HCT116 (cell line): ENCODE measurements around the gene ZNF146. TPM values are rescaled to one million over a fixed set of nuclear protein-coding genes. Genes with fewer than 3 reads are reported as not detected.
A peak's percentile ranks its signal among the peaks of the same experiment; 100 is the strongest.

Experiments
- ATAC-seq: fragments of 200-7000 bp; cut with Tn5 transposase; 2 replicates; pipeline ENCODE4 v1.9.1; 2020; ENCODE audit warnings: mild to moderate bottlenecking, moderate library complexity
- BruUV-seq: library from RNA; stranded (reverse); fragments of 400-500 nt; replicated peaks from 2 replicates; lab custom pipeline; 2021; lab: Mats Ljungman, UMichigan
- CTCF ChIA-PET: fragments of 300-600 bp; sonication (Branson Sonifier 250); formaldehyde crosslinking; loops from one replicate; lab custom pipeline; 2021; ENCODE audit warnings: antibody characterized with exemption; lab: Charles Lee
- POLR2A ChIA-PET: fragments of 300-600, 350-600 bp; sonication (Branson Sonifier 250); formaldehyde crosslinking; loops from one replicate; lab custom pipeline; 2021; ENCODE audit warnings: antibody characterized with exemption; lab: Charles Lee
- RAD21 ChIA-PET, 2 experiments: fragments of 300-600 bp; sonication (Branson Sonifier 250); formaldehyde crosslinking; loops; one replicate each; lab custom pipeline; 2023; ENCODE audit warnings: low total read pairs in 2 of 2; ENCODE audit not compliant: uncharacterized antibody in 2 of 2, unreplicated experiment in 2 of 2, low non-redundant PET in 1 of 2; lab: Charles Lee
- DNase-seq: peaks from one replicate; pipeline ENCODE4 v3.0.0-alpha.2; 2010; ENCODE audit warnings: low read depth, low spot score
- H2AFZ ChIP-seq: fragments of 200-600 bp; shearing (Covaris generic), sonication (generic); 2 replicates; pipeline ENCODE4 v1.6.1; 2017; ENCODE audit warnings: low read depth, mixed run types, mixed read lengths, antibody characterized with exemption, low read length; ENCODE audit not compliant: poor library complexity, severe bottlenecking
- H3K27ac ChIP-seq: 2 replicates; pipeline ENCODE4 v1.5.1; 2012; ENCODE audit warnings: low read depth, low read length
- H3K27me3 ChIP-seq: fragments of 200-600 bp; sonication (generic); 2 replicates; pipeline ENCODE4 v1.6.1; 2016; ENCODE audit warnings: mixed run types, low read length, mixed read lengths; ENCODE audit not compliant: insufficient read depth
- H3K36me3 ChIP-seq, 2 experiments: fragments of 200-500 bp in 1 of 2; fragments of 200-600 bp in 1 of 2; sonication (Bioruptor generic) in 1 of 2; sonication (generic) in 1 of 2; 2 replicates each; pipeline versions ENCODE4 v1.5.1 to v1.6.1; 2014 to 2016; ENCODE audit warnings: low read length in 2 of 2, inconsistent platforms in 1 of 2, mixed read lengths in 1 of 2, mixed run types in 1 of 2; ENCODE audit not compliant: insufficient read depth in 2 of 2, control insufficient read depth in 1 of 2
- H3K4me1 ChIP-seq, 2 experiments: fragments of 200-600 bp in 1 of 2; sonication (generic) in 1 of 2; 2 replicates each; pipeline versions ENCODE4 v1.5.1 to v1.6.1; 2012 to 2017; ENCODE audit warnings: low read length in 2 of 2, inconsistent platforms in 1 of 2, mild to moderate bottlenecking in 1 of 2, mixed read lengths in 1 of 2, mixed run types in 1 of 2, moderate library complexity in 1 of 2; ENCODE audit not compliant: insufficient read depth in 2 of 2, control insufficient read depth in 1 of 2
- H3K4me2 ChIP-seq: fragments of 200-600 bp; sonication (generic); 2 replicates; pipeline ENCODE4 v1.6.1; 2017; ENCODE audit warnings: mixed run types, low read length, mixed read lengths
- H3K4me3 ChIP-seq, 2 experiments: fragments of 200-600 bp in 1 of 2; sonication (generic) in 1 of 2; replicated peaks in 1 of 2; 2 replicates each; pipeline ENCODE4 v1.5.1; 2011 to 2016; ENCODE audit warnings: low read length in 2 of 2, control low read depth in 1 of 2, low read depth in 1 of 2, mild to moderate bottlenecking in 1 of 2, mixed read lengths in 1 of 2, mixed run types in 1 of 2
- H3K79me2 ChIP-seq: fragments of 200-600 bp; sonication (generic); 2 replicates; pipeline ENCODE4 v1.6.1; 2017; ENCODE audit warnings: mild to moderate bottlenecking, mixed run types, low read length, moderate library complexity, mixed read lengths; ENCODE audit not compliant: insufficient read depth
- H3K9ac ChIP-seq: fragments of 200-600 bp; sonication (generic); 2 replicates; pipeline ENCODE4 v1.6.1; 2016; ENCODE audit warnings: low read length, mixed read lengths
- H3K9me2 ChIP-seq: fragments of 200-600 bp; sonication (generic), shearing (Covaris generic); 2 replicates; pipeline ENCODE4 v1.6.1; 2017; ENCODE audit warnings: mixed run types, mild to moderate bottlenecking, moderate library complexity; ENCODE audit not compliant: insufficient read depth
- H3K9me3 ChIP-seq, 2 experiments: fragments of 200-500 bp in 1 of 2; fragments of 200-600 bp in 1 of 2; sonication (Bioruptor generic) in 1 of 2; sonication (generic) in 1 of 2; 2 replicates each; pipeline ENCODE4 v1.6.1; 2014 to 2017; ENCODE audit warnings: low read length in 2 of 2, mixed read lengths in 2 of 2, inconsistent platforms in 1 of 2, low read depth in 1 of 2, mild to moderate bottlenecking in 1 of 2, mixed run types in 1 of 2, moderate library complexity in 1 of 2; ENCODE audit not compliant: control insufficient read depth in 1 of 2, insufficient read depth in 1 of 2
- H4K20me1 ChIP-seq: fragments of 200-600 bp; sonication (generic), shearing (Covaris generic); 2 replicates; pipeline ENCODE4 v1.6.1; 2017; ENCODE audit warnings: mixed run types, mild to moderate bottlenecking, moderate library complexity; ENCODE audit not compliant: insufficient read depth
- CEBPB ChIP-seq: IDR thresholded peaks from 2 replicates; pipeline ENCODE4 v1.6.1; 2012; ENCODE audit warnings: low read depth
- CTCF ChIP-seq, 3 experiments: fragments of 200-600 bp in 1 of 3; sonication (generic) in 1 of 3; IDR thresholded peaks in 2 of 3; conservative IDR thresholded peaks in 1 of 3; 2 replicates each; pipeline ENCODE4 v1.5.1; 2012 to 2017; ENCODE audit warnings: low read depth in 2 of 3, low read length in 2 of 3, antibody characterized with exemption in 1 of 3, borderline replicate concordance in 1 of 3, control low read depth in 1 of 3, mild to moderate bottlenecking in 1 of 3, mixed read lengths in 1 of 3, mixed run types in 1 of 3, moderate library complexity in 1 of 3; ENCODE audit not compliant: insufficient read depth in 1 of 3
- ELF1 ChIP-seq: IDR thresholded peaks from 2 replicates; pipeline ENCODE4 v1.6.1; 2012; ENCODE audit warnings: low read depth, borderline replicate concordance
- EZH2 ChIP-seq: fragments of 200-600 bp; sonication (generic); IDR thresholded peaks from 2 replicates; pipeline ENCODE4 v1.6.1; 2017; ENCODE audit warnings: antibody characterized with exemption, mixed run types
- EZH2phosphoT487 ChIP-seq: fragments of 200-600 bp; IDR thresholded peaks from 2 replicates; pipeline ENCODE4 v1.6.1; 2018; ENCODE audit warnings: antibody characterized with exemption, borderline replicate concordance
- FOSL1 ChIP-seq: IDR thresholded peaks from 2 replicates; pipeline ENCODE4 v1.6.1; 2012; ENCODE audit warnings: low read depth
- JUND ChIP-seq: IDR thresholded peaks from 2 replicates; pipeline ENCODE4 v1.6.1; 2012
- MAX ChIP-seq: IDR thresholded peaks from 2 replicates; pipeline ENCODE4 v1.6.1; 2012
- POLR2A ChIP-seq: IDR thresholded peaks from 2 replicates; pipeline ENCODE4 v1.7.0; 2011; ENCODE audit warnings: borderline replicate concordance; ENCODE audit not compliant: insufficient read depth, insufficient read length; ENCODE audit errors: extremely low read depth
- POLR2AphosphoS5 ChIP-seq: IDR thresholded peaks from 2 replicates; pipeline ENCODE4 v1.6.1; 2011; ENCODE audit warnings: mild to moderate bottlenecking, low read depth, low read length, moderate library complexity
- RAD21 ChIP-seq: IDR thresholded peaks from 2 replicates; pipeline ENCODE4 v1.6.1; 2012; ENCODE audit warnings: low read depth, mild to moderate bottlenecking
- REST ChIP-seq: IDR thresholded peaks from 2 replicates; pipeline ENCODE4 v1.6.1; 2012; ENCODE audit warnings: low read depth
- SIN3A ChIP-seq: IDR thresholded peaks from 2 replicates; pipeline ENCODE4 v1.6.1; 2012; ENCODE audit warnings: low read depth
- SP1 ChIP-seq: IDR thresholded peaks from 2 replicates; pipeline ENCODE4 v1.6.1; 2012; ENCODE audit warnings: low read depth
- SRF ChIP-seq: IDR thresholded peaks from 2 replicates; pipeline ENCODE4 v1.6.1; 2012; ENCODE audit warnings: low read depth
- TCF7L2 ChIP-seq: IDR thresholded peaks from 2 replicates; pipeline ENCODE4 v1.7.0; 2011; ENCODE audit warnings: borderline replicate concordance, inconsistent platforms; ENCODE audit not compliant: insufficient read depth, insufficient read length; ENCODE audit errors: extremely low read depth
- YY1 ChIP-seq: IDR thresholded peaks from 2 replicates; pipeline ENCODE4 v1.6.1; 2011; ENCODE audit warnings: low read length, low read depth, moderate library complexity, mild to moderate bottlenecking; ENCODE audit not compliant: insufficient replicate concordance; ENCODE audit errors: extremely low read depth
- ZFX ChIP-seq: fragments of 450-650 bp; IDR thresholded peaks from 2 replicates; pipeline ENCODE4 v1.6.1; 2017
- ZNF274 ChIP-seq: fragments of 200-500 bp; sonication (Bioruptor generic); IDR thresholded peaks from 2 replicates; pipeline ENCODE4 v1.6.1; 2014; ENCODE audit warnings: mild to moderate bottlenecking, low read depth, low read length, inconsistent platforms
- intact Hi-C: fragments of 100-400 bp; cut with micrococcal nuclease; formaldehyde crosslinking; loops from 2 replicates; pipeline ENCODE4 v1.10.0; 2022
- total RNA-seq: library from RNA; stranded (reverse); gene quantifications from one replicate; pipeline ENCODE4 v1.2.1, GENCODE V29; 2021; ENCODE audit not compliant: unreplicated experiment

The ZNF146 gene
- total RNA-seq, 1 experiment from 2014 or later, result 105 TPM

- TF ChIP-seq EZH2, result no peak
- TF ChIP-seq EZH2phosphoT487, result no peak
- TF ChIP-seq MAX, result no peak
- no peak for TF ChIP-seq ELF1
- no peak for TF ChIP-seq TCF7L2
Measured at GRCh38 chr19:36212895-36213294, 2.0 kb upstream of the ZNF146 start (continued).

DNA sequence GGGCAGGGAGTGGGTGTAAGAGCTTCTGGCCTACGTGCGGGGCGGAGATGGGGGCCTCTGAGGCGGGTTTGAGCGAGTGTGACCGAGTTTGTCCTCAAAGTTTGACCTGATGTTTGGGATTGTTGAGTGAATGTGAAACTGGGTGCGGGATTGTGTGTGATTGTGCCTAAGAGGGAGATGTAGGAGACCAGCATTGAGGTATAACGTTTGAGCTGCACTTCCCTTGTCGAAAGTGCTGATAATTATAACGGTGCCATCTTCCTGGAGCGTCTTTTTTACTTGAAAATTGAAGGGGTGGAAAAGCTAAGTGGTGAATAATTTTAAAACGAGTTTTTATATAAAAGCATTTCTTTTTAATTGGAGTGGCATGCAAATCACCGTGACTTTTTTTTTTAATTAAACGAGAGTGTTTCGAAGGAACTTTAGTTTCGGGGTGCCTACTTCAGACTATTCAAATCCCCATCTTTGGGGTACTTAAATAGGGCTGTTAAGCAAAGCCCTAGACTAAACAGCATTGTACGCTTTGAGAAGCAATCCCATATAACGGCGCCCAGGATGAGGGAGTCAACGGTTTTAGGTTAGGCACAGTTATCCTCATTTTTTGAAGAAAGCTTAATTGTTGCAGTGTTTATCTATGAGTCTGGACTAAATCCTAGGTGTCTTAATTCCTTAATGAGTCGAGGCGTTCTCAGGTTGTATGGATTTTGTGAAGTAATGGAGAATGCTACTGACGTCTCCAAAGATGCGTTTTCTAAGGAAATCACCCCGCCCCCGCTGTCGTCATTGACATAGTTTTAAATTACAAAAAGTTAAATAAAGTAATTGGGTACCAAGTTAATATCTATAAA is 594 bp downstream of the ZNF146 start:
- intact Hi-C loops, result loop anchor here (10.0 kb wide), 3 partner anchors 159 to 999 kb away; partner anchors contain the start of genes ZFP14, ZNF383, ZNF567 and ZNF585B
- TSS peak; percentile 88 for BruUV-seq
- H3K4me3 ChIP-seq, result peak overlapping the region; percentile 87 to 99
- peaks cover 4 to 10% of the 10 kb centered on the region in 2 experiments; a peak in 3 of 4 replicates for H3K36me3 ChIP-seq
- POLR2A ChIA-PET, result interaction anchor here (1.0 to 1.5 kb wide), 7 partner anchors 9 to 1002 kb away, joined by 3 to 7 read pairs (median 5); partner anchors contain the start of genes POLR2I, TBCB and ZNF566
- H2AFZ ChIP-seq, result no peak overlapping the region
- peak overlapping the region; percentile 95 for H3K4me2 ChIP-seq
- CTCF ChIA-PET, result interaction anchor here (2.0 kb wide), 1 partner anchor 9 kb away, joined by 4 read pairs; no protein-coding TSS in a partner anchor
- RAD21 ChIA-PET, result no interaction called here
- H3K27me3 ChIP-seq, result no peaks in the 10 kb centered on the region
- no peaks in the 10 kb centered on the region for H3K9me3 ChIP-seq
- peaks cover 71% of the 10 kb centered on the region for H3K79me2 ChIP-seq
- TF ChIP-seq SRF (no peak), CEBPB (no peak), JUND (no peak), ELF1 (no peak), ZNF274 (no peak), FOSL1 (no peak), YY1 (no peak), SIN3A (no peak; the same call in 1 of the 2 replicates), MAX (no peak; the same call in 1 of the 2 replicates), POLR2A (no peak), SP1 (no peak), ZFX (no peak), POLR2AphosphoS5 (no peak), RAD21 (no peak), REST (no peak), CTCF (IDR thresholded peaks at IDR 0.05 in 2 of 3, conservative IDR thresholded peaks at IDR 0.05 in 1 of 3; ENCODE audit: borderline replicate concordance in 1 of 3, insufficient read depth in 1 of 3, low read depth in 2 of 3, low read length in 2 of 3) (no peak)
- TF ChIP-seq, all 23 proteins: peak for 0
- no peaks in the 10 kb centered on the region for H3K9me2 ChIP-seq
- H4K20me1 ChIP-seq, result peaks cover 5% of the 10 kb centered on the region; the same call in 1 of the 2 replicates
- H3K27ac ChIP-seq, result peak overlapping the region; percentile 88
- peak overlapping the region; percentile 95 for H3K9ac ChIP-seq
- ATAC-seq (no peak), DNase-seq (no peak)
- peaks cover 10 to 18% of the 10 kb centered on the region in 2 experiments for H3K4me1 ChIP-seq
